ENCODE measurements around the gene NSUN2.

DNA sequence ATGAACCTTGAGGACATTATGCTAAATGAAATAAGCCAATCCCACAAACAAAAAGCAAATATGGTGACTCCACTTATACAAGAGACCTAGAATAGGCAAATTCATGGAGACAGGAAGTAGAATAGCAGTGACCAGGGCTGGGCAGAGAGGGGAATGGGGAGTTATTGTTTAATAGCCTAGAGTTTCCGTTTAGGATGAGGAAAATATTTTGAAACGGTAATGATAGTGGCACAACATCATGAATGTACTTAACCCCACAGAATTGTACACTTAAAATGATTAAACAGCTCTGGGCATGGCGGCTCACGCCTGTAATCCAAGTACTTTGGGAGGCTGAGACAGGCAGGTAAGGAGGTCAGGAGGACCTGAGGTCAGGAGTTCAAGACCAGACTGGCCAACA lies 65.8 kb downstream of the NSUN2 start:
- TF ChIP-seq, protein P1, sequence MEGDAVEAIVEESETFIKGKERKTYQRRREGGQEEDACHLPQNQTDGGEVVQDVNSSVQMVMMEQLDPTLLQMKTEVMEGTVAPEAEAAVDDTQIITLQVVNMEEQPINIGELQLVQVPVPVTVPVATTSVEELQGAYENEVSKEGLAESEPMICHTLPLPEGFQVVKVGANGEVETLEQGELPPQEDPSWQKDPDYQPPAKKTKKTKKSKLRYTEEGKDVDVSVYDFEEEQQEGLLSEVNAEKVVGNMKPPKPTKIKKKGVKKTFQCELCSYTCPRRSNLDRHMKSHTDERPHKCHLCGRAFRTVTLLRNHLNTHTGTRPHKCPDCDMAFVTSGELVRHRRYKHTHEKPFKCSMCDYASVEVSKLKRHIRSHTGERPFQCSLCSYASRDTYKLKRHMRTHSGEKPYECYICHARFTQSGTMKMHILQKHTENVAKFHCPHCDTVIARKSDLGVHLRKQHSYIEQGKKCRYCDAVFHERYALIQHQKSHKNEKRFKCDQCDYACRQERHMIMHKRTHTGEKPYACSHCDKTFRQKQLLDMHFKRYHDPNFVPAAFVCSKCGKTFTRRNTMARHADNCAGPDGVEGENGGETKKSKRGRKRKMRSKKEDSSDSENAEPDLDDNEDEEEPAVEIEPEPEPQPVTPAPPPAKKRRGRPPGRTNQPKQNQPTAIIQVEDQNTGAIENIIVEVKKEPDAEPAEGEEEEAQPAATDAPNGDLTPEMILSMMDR (IDR thresholded peaks at IDR 0.05) = no peak
- no peak for TF ChIP-seq POLR2A (IDR thresholded peaks at IDR 0.05)
